ENCODE results near the gene BMF.

The BMF gene

GRCh38 chr15:40069178-40070165 lies 39.2 kb downstream of the BMF start:
- in situ Hi-C loops (cut with MboI; ENCODE audit: low sequenced_read_pairs): no loop called here

- in situ Hi-C loops (cut with MboI; ENCODE audit: low sequenced_read_pairs): no loop called here
Measured at GRCh38 chr15:40067921-40068624, 40.6 kb downstream of the BMF start.

GRCh38 chr15:40066589-40066988 lies 42.1 kb downstream of the BMF start:
- in situ Hi-C loops (cut with MboI; ENCODE audit: low sequenced_read_pairs): no loop called here

DNA sequence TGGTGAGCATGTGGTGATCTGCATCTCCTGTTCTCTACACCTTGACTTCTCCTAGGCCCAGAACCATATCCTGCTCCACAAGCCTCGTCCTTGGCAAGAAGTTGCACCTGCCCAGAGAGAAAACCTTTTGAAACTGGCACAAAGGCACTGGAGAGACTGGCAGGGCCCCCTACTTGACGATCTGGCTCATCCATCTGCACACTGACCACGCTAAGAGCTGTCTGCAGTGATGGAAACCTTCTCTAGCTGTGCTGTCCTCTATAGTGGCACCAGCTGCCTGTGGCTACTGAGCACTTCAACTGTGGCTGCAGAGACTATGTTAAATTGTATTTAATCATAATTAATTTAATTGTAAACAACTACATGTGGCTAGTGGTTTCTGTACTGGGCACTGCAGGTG lies 43.5 kb downstream of the BMF start:
- in situ Hi-C loops (cut with MboI; ENCODE audit: low sequenced_read_pairs): no loop called here

DNA sequence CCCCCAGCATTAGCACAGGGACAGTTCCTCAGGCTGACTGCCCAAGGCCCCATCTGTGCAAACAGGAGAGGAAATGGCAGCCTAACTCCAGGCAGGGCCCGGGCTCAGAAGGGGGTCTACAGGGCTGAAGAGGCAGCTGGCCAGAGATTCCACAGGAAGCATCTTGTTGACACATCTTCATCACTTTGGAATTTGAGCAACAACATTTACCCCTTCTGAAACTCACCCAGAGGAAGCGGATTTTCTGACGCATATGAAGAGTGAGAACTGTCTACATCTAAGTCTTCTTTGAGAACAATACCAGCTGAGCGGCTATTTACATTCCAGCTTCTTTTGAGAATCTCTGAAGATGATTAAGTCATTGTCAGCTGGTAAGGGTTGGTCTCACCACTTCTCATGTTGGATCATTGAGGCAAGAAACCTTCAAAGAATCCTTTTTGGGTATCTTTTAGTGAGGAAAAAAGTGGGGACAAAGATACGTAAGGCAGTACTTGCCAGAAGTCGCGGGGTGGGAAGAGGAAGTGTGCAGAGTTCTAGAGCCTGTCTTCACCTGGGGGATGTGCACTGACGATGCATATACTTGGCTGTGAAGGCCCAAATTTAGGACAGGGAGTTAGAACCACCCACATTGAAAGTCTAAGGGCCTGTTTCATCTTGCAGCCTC lies 44.3 kb downstream of the BMF start:
- in situ Hi-C loops (cut with MboI; ENCODE audit: low sequenced_read_pairs): no loop called here

GRCh38 chr15:40063563-40064011 lies 45.1 kb downstream of the BMF start:
- in situ Hi-C loops (cut with MboI; ENCODE audit: low sequenced_read_pairs): no loop called here

DNA sequence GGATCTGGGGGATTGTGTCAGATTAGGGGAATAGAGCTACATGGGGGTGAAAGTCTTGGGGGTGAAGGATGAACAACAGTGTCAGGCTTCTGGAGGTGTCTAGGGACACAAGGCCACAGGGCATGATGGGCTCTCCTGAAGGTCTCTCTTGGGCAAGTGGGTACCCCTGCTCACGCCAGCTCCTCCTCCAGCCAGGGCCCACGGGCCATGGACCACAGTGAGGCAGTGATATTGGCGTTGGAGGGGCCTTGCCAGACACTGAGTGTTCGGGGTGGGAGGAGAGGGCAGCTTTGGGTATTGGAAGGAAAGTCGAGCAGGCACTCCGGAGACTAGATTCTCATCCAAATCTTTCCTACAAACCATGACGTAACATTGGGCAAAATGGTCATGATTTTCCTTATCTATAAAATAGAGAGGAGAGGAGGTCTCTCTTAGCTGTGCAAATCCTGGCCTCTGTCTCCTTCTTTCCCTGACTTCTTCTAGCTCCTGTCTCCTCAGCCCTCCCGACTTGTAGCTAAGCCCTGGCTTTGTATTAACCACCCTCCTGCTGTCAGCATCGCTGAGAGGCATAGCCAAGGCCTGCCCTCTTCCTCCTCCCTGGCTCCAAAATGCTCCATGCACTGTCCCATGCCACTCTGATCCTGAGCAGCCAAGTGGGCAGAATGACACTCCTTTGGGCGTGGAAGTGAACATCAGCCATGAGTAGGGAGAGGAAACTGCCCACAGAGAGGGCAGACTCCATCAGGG lies 45.7 kb downstream of the BMF start:
- in situ Hi-C loops (cut with MboI; ENCODE audit: low sequenced_read_pairs): no loop called here

GRCh38 chr15:40061212-40061901 lies 47.3 kb downstream of the BMF start:
- in situ Hi-C loops (cut with MboI; ENCODE audit: low sequenced_read_pairs): no loop called here

GRCh38 chr15:40060236-40060961 lies 48.3 kb downstream of the BMF start:
- in situ Hi-C loops (cut with MboI; ENCODE audit: low sequenced_read_pairs): no loop called here

GRCh38 chr15:40059821-40060220 lies 48.9 kb downstream of the BMF start:
- in situ Hi-C loops (cut with MboI; ENCODE audit: low sequenced_read_pairs): no loop called here

DNA sequence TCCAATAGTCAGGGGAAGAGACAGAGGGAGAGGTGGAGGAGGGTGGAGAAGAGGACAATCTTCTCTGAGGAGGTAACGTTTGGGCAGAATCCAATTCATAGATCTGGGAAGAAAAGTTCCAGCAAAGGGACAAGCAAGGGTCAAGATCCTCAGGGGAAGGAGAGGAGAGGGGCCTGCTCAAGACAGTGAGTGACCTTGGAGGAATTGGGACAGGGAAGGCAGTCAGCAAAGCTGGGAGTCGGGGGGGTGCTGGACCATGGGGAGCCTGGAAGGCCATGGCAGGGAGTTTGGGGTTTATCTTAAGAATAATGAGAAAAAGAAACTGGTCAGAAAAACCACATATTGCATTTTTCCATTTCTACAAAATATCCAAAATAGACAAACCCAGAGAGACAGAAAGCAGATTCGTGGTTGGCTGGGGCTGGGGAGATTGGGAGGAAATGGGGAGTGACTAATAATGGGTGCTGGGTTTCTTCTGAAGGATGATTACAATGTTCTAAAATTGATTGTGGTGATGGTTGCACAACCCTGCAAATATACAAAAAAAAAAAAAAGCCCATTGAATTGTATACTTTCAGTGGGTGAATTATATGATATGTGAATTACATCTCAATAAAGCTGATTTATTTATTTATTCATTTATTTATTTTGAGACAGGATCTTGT lies 50.1 kb downstream of the BMF start:
- in situ Hi-C loops (cut with MboI; ENCODE audit: low sequenced_read_pairs): no loop called here

GRCh38 chr15:40055576-40056293 lies 52.9 kb downstream of the BMF start:
- in situ Hi-C loops (cut with MboI; ENCODE audit: low sequenced_read_pairs): no loop called here

DNA sequence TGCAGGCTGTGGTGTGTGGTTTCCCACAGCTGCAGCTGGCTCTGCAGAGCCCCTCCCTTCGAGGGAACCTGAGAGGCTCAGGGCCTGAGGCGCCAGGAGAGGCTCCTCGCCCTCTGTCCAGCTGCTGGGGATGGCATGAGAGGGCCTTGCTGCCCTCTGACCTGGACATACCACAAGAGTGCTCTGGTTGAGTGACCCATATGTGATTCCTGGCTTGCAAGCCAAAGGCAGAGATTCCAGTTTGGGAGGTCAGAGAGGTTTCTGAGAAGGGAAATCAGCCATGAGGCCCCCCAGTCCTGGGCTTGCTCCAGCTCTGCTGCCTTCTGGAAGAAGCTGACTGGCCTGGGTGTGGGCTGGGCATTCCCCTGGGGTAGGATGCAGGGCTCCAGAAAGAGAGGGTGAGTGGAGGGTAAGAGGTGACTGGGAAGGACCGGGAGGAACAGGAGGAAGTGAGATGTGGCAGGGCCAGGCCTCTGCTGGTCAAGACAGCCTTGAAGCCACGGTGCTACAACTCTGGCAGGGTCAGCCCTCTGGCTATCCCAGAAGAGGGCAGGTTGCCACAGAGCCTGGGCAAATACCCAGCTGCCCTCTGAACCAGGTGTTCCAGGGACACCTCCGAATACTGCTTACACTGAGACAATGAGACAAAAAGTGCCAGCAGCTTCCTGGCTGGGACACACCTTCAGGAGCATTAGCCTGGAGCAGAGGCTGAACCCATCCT lies 53.7 kb downstream of the BMF start:
- in situ Hi-C loops (cut with MboI; ENCODE audit: low sequenced_read_pairs): loop anchor here (5.0 kb wide), 1 partner anchor 47 kb away; no protein-coding TSS in a partner anchor

GRCh38 chr15:40054605-40054854 lies 54.1 kb downstream of the BMF start:
- in situ Hi-C loops (cut with MboI; ENCODE audit: low sequenced_read_pairs): loop anchor here (5.0 kb wide), 1 partner anchor 48 kb away; no protein-coding TSS in a partner anchor

DNA sequence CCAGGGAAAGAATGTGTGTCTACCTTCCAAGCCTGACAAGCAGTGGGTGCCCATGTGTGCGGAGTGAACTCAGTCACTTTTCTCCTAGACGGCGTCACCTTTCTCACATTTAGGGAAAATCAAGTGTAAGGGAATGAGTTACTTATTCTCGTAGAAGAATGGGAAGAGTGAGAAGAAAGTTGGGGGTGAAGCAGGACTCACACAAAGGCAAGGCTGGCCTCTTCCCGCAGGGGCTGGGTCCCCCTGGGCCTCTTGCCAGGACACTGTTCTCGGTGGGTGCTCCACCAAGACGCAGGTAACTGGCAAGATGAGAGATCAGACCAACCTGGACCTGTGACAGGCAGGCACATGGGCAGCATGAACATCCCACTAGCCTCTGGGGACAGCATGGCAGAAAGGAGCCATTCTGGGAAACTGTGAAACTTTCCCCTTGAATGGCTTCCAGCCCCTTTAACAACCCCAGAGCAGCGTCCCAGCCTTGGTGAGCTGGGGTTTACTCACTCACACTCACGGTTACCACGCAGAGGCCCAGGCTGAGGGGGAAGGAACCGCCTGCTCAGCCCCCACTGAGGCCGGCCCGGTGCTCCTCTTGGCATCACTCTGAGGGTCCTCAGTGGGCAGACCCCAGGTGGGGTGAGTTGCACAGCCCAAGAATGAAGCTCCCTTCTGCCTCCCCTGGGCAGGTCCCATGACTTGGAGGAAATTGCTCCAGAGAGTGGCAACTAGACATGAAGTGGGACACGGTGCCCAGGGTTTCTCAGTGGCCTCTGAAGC lies 54.7 kb downstream of the BMF start:
- in situ Hi-C loops (cut with MboI; ENCODE audit: low sequenced_read_pairs): loop anchor here (5.0 kb wide), 1 partner anchor 48 kb away; no protein-coding TSS in a partner anchor

DNA sequence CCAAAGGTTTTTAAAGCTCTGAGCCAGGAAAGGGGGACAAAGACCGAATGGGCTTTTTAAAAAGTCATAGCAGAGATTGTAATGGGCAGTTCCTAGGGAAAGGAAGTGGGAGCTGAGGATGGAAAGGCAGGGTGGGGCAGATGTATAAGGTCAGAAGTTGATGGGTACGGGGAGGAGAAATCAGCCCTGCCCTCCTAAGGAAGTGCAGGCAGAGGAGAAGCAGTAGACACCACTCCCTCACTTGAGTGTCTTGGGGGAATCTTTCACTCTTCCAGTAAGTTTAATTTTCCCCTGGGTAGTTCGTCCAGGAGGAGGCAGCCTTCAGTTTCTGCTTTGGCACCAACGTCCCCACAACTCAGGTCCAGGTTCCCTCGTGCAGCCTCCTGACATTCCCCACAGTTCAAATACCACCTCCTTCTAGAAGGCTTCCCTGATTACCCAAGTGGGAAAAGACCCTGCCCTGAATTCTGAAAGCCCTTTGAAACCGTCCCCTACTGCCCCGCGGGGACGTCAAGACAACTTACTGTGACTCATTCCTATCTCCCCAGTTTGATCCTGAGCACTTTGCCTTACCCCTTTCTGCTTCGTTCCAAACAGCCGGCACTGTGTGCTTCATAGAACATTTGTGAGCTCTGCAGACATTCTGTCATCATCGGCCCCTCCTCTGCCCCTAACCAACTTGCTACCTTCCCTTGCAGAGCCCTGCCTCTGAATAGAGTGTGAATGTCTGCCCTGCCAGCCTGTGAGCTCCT lies 55.4 kb downstream of the BMF start:
- in situ Hi-C loops (cut with MboI; ENCODE audit: low sequenced_read_pairs): loop anchor here (5.0 kb wide), 1 partner anchor 49 kb away; no protein-coding TSS in a partner anchor

Measured in HL-60/S4 (cell line).